ENCODE data around the gene CACNA2D4.

The CACNA2D4 gene

GRCh38 chr12:1873531-1874510 is 44.6 kb downstream of the CACNA2D4 start:
- Histone ChIP-seq H3K9me3 (ENCODE audit: insufficient read depth, low read depth, low read length) (no peaks in the 10 kb centered on the region), H3K9ac (ENCODE audit: low read depth, low read length) (no peak overlapping the region), H3K36me3 (ENCODE audit: insufficient read depth, low read length) (no peaks in the 10 kb centered on the region), H3K4me3 (ENCODE audit: low read length) (no peak overlapping the region), H3K27me3 (ENCODE audit: insufficient read depth, low read length) (no peaks in the 10 kb centered on the region), H3K4me1 (ENCODE audit: insufficient read depth, low read length) (no peaks in the 10 kb centered on the region), H3K27ac (ENCODE audit: low read depth, low read length) (no peak overlapping the region)
- WGBS: 91% methylated on average over 5 of the region's 5 CpGs

- no peaks in the 10 kb centered on the region for H3K9me3 ChIP-seq (ENCODE audit: insufficient read depth, low read depth, low read length)
- no peak overlapping the region for H3K4me3 ChIP-seq (ENCODE audit: low read length)
- no peak overlapping the region for H3K27ac ChIP-seq (ENCODE audit: low read depth, low read length)
- no peaks in the 10 kb centered on the region for H3K36me3 ChIP-seq (ENCODE audit: insufficient read depth, low read length)
- no peaks in the 10 kb centered on the region for H3K27me3 ChIP-seq (ENCODE audit: insufficient read depth, low read length)
- WGBS: 89% methylated on average over 7 of the region's 7 CpGs
- H3K4me1 ChIP-seq (ENCODE audit: insufficient read depth, low read length): no peaks in the 10 kb centered on the region
- H3K9ac ChIP-seq (ENCODE audit: low read depth, low read length): no peak overlapping the region
Measured at GRCh38 chr12:1872448-1872847, 46.0 kb downstream of the CACNA2D4 start.

- no peak overlapping the region for H3K4me3 ChIP-seq (ENCODE audit: low read length)
- WGBS: 95% methylated on average over 6 of the region's 6 CpGs
- no peaks in the 10 kb centered on the region for H3K27me3 ChIP-seq (ENCODE audit: insufficient read depth, low read length)
- no peak overlapping the region for H3K27ac ChIP-seq (ENCODE audit: low read depth, low read length)
- no peaks in the 10 kb centered on the region for H3K36me3 ChIP-seq (ENCODE audit: insufficient read depth, low read length)
- no peak overlapping the region for H3K9ac ChIP-seq (ENCODE audit: low read depth, low read length)
- H3K4me1 ChIP-seq (ENCODE audit: insufficient read depth, low read length): no peaks in the 10 kb centered on the region
- H3K9me3 ChIP-seq (ENCODE audit: insufficient read depth, low read depth, low read length): no peaks in the 10 kb centered on the region
Measured at GRCh38 chr12:1872001-1872400, 46.5 kb downstream of the CACNA2D4 start.

GRCh38 chr12:1870998-1871917 is 47.2 kb downstream of the CACNA2D4 start:
- H3K4me3 ChIP-seq (ENCODE audit: low read length): no peak overlapping the region
- WGBS: 92% methylated on average over 24 of the region's 24 CpGs
- H3K4me1 ChIP-seq (ENCODE audit: insufficient read depth, low read length): no peaks in the 10 kb centered on the region
- H3K27ac ChIP-seq (ENCODE audit: low read depth, low read length): no peak overlapping the region
- no peaks in the 10 kb centered on the region for H3K9me3 ChIP-seq (ENCODE audit: insufficient read depth, low read depth, low read length)
- H3K9ac ChIP-seq (ENCODE audit: low read depth, low read length): no peak overlapping the region
- H3K36me3 ChIP-seq (ENCODE audit: insufficient read depth, low read length): no peaks in the 10 kb centered on the region
- no peaks in the 10 kb centered on the region for H3K27me3 ChIP-seq (ENCODE audit: insufficient read depth, low read length)

- Histone ChIP-seq H3K4me3 (ENCODE audit: low read length) (no peak overlapping the region), H3K27ac (ENCODE audit: low read depth, low read length) (no peak overlapping the region), H3K9me3 (ENCODE audit: insufficient read depth, low read depth, low read length) (no peaks in the 10 kb centered on the region), H3K36me3 (ENCODE audit: insufficient read depth, low read length) (no peaks in the 10 kb centered on the region), H3K4me1 (ENCODE audit: insufficient read depth, low read length) (no peaks in the 10 kb centered on the region), H3K9ac (ENCODE audit: low read depth, low read length) (no peak overlapping the region), H3K27me3 (ENCODE audit: insufficient read depth, low read length) (no peaks in the 10 kb centered on the region)
- 58% methylated on average over 7 of the region's 7 CpGs for WGBS
Measured at GRCh38 chr12:1870086-1870485, 48.4 kb downstream of the CACNA2D4 start.

- Histone ChIP-seq H3K27me3 (ENCODE audit: insufficient read depth, low read length) (no peaks in the 10 kb centered on the region), H3K4me3 (ENCODE audit: low read length) (no peak overlapping the region), H3K4me1 (ENCODE audit: insufficient read depth, low read length) (no peaks in the 10 kb centered on the region), H3K9ac (ENCODE audit: low read depth, low read length) (no peak overlapping the region), H3K36me3 (ENCODE audit: insufficient read depth, low read length) (no peaks in the 10 kb centered on the region), H3K9me3 (ENCODE audit: insufficient read depth, low read depth, low read length) (no peaks in the 10 kb centered on the region), H3K27ac (ENCODE audit: low read depth, low read length) (no peak overlapping the region)
- WGBS: 93% methylated on average over 10 of the region's 10 CpGs
Measured at GRCh38 chr12:1869145-1869544, 49.3 kb downstream of the CACNA2D4 start.

- no peaks in the 10 kb centered on the region for H3K36me3 ChIP-seq (ENCODE audit: insufficient read depth, low read length)
- WGBS: 94% methylated on average over 31 of the region's 32 CpGs
Measured at GRCh38 chr12:1865284-1865866, 53.1 kb downstream of the CACNA2D4 start.

GRCh38 chr12:1864867-1865266 is 53.6 kb downstream of the CACNA2D4 start:
- Histone ChIP-seq H3K36me3 (ENCODE audit: insufficient read depth, low read length) (no peaks in the 10 kb centered on the region), H3K27me3 (ENCODE audit: insufficient read depth, low read length) (no peaks in the 10 kb centered on the region), H3K9ac (ENCODE audit: low read depth, low read length) (no peak overlapping the region), H3K9me3 (ENCODE audit: insufficient read depth, low read depth, low read length) (no peaks in the 10 kb centered on the region), H3K4me1 (ENCODE audit: insufficient read depth, low read length) (no peaks in the 10 kb centered on the region), H3K4me3 (ENCODE audit: low read length) (no peak overlapping the region), H3K27ac (ENCODE audit: low read depth, low read length) (no peak overlapping the region)
- 96% methylated on average over 37 of the region's 37 CpGs for WGBS

More at GRCh38 chr12:1865284-1865866, 53.1 kb downstream of the CACNA2D4 start:
- Histone ChIP-seq H3K27me3 (ENCODE audit: insufficient read depth, low read length) (no peaks in the 10 kb centered on the region), H3K9ac (ENCODE audit: low read depth, low read length) (no peak overlapping the region), H3K9me3 (ENCODE audit: insufficient read depth, low read depth, low read length) (no peaks in the 10 kb centered on the region), H3K4me1 (ENCODE audit: insufficient read depth, low read length) (no peaks in the 10 kb centered on the region), H3K4me3 (ENCODE audit: low read length) (no peak overlapping the region), H3K27ac (ENCODE audit: low read depth, low read length) (no peak overlapping the region)

- Histone ChIP-seq H3K4me3 (ENCODE audit: low read length) (no peak overlapping the region), H3K4me1 (ENCODE audit: insufficient read depth, low read length) (no peaks in the 10 kb centered on the region), H3K36me3 (ENCODE audit: insufficient read depth, low read length) (no peaks in the 10 kb centered on the region), H3K27ac (ENCODE audit: low read depth, low read length) (no peak overlapping the region), H3K9me3 (ENCODE audit: insufficient read depth, low read depth, low read length) (no peaks in the 10 kb centered on the region), H3K27me3 (ENCODE audit: insufficient read depth, low read length) (no peaks in the 10 kb centered on the region), H3K9ac (ENCODE audit: low read depth, low read length) (no peak overlapping the region)
- 95% methylated on average over 27 of the region's 27 CpGs for WGBS
Measured at GRCh38 chr12:1864456-1864855, 54.0 kb downstream of the CACNA2D4 start.

- Histone ChIP-seq H3K27ac (ENCODE audit: low read depth, low read length) (no peak overlapping the region), H3K9me3 (ENCODE audit: insufficient read depth, low read depth, low read length) (no peaks in the 10 kb centered on the region), H3K27me3 (ENCODE audit: insufficient read depth, low read length) (no peaks in the 10 kb centered on the region), H3K4me3 (ENCODE audit: low read length) (no peak overlapping the region), H3K9ac (ENCODE audit: low read depth, low read length) (no peak overlapping the region), H3K4me1 (ENCODE audit: insufficient read depth, low read length) (no peaks in the 10 kb centered on the region), H3K36me3 (ENCODE audit: insufficient read depth, low read length) (no peaks in the 10 kb centered on the region)
- 94% methylated on average over 16 of the region's 16 CpGs for WGBS
Measured at GRCh38 chr12:1863823-1864222, 54.6 kb downstream of the CACNA2D4 start.

GRCh38 chr12:1862973-1863372 is 55.5 kb downstream of the CACNA2D4 start:
- no peak overlapping the region for H3K4me3 ChIP-seq (ENCODE audit: low read length)
- no peaks in the 10 kb centered on the region for H3K36me3 ChIP-seq (ENCODE audit: insufficient read depth, low read length)
- no peaks in the 10 kb centered on the region for H3K4me1 ChIP-seq (ENCODE audit: insufficient read depth, low read length)
- H3K27ac ChIP-seq (ENCODE audit: low read depth, low read length): no peak overlapping the region
- no peaks in the 10 kb centered on the region for H3K9me3 ChIP-seq (ENCODE audit: insufficient read depth, low read depth, low read length)
- no peaks in the 10 kb centered on the region for H3K27me3 ChIP-seq (ENCODE audit: insufficient read depth, low read length)
- H3K9ac ChIP-seq (ENCODE audit: low read depth, low read length): no peak overlapping the region
